AG09319 (cell line): ENCODE data around the gene GABPB1.
"Not testable (repeated sequence)": the region's sequence is repeated elsewhere in the genome, so short reads cannot be mapped to it uniquely, and the experiment has no call there.

Experiments
- DNase-seq: peaks from one replicate; pipeline ENCODE4 v3.0.0-alpha.2; 2010; ENCODE audit warnings: low read depth; ENCODE audit errors: extremely low read depth
- CTCF ChIP-seq: IDR thresholded peaks from 2 replicates; pipeline ENCODE4 v1.5.1; 2011; ENCODE audit warnings: low read depth, mild to moderate bottlenecking, inconsistent platforms, low read length, moderate library complexity

Gene GABPB1

DNA sequence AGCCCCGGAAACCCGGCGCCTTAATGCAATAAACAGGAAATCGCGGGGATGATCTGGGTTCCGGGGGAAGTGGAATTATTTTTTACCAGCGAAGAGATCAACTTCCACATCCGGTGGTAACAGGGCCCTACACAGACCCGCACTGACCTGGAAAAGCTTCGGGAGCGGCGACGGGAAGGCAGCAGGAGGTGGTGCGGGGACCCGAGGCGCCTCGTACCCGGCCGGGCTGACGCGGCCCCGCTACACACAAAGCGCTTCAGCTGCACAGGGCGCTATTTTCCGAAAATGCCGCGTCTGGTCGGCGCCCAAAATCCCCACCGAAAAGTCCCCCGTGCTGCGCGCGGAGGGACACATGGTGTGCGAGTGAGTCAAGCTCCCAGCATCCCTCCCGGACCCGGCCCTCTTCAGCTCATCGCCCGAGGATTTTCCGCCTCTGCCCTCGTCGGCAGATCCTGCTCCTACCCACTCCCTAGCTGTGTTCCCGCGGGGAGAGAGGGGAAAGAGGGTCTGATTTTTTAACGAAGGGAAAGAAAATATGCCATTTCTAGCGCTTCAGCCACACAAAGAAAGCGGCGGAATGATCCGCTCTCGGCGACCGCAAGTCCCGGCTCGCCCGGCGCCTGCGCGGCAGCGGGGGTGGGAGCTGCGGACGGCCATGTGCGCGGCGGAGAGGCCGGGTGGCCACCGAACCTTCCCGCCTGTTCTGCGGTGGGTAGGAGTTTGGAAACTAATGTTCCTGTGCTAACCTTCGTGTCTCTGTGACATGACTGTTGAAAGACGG lies at the start of gene GABPB1:
Gene GABPB1 (minus strand): TSS at position 361 of the 781 bp plus-strand sequence. CDS start 45,400 bp downstream, outside the sequence.
- TF ChIP-seq CTCF = no peak
- peak; percentile 90 for DNase-seq

GRCh38 chr15:50391561-50391960 lies 36.6 kb upstream of the GABPB1 start:
- DNase-seq = not testable (repeated sequence)

DNA sequence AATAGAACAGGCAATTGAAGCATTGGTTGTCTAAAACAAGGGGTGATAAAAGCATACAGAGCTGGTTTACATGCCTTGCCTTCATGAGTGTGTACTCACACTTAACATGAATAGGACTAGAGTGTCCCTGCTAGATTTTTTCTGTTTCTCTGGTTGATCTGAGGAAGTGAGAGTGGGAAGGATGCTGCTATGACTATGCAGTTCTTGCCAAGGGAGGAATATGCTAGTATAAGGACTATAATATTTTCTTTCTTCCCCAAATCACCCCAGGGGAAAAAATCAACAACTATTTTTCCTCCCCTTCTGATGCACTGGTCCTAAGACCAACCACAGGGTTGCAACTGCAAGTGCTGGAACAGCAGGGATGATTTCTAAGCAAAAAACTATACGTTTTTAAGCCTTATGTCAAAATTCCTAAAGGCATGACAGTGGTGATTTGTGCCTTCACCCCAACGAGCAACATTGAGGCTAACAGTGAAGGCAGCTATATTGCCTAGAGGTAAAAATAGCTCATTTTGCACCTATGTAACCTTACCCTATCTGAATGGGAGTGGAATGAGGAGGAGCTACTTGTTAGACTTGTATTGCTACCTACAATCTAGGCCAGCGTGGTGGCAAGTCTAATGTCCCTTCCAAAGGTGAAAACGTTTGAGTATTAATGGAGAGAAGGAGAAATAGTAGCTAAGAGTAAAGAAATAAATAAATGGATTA lies 35.7 kb upstream of the GABPB1 start:
- no peak for DNase-seq
- no peak for TF ChIP-seq CTCF

DNA sequence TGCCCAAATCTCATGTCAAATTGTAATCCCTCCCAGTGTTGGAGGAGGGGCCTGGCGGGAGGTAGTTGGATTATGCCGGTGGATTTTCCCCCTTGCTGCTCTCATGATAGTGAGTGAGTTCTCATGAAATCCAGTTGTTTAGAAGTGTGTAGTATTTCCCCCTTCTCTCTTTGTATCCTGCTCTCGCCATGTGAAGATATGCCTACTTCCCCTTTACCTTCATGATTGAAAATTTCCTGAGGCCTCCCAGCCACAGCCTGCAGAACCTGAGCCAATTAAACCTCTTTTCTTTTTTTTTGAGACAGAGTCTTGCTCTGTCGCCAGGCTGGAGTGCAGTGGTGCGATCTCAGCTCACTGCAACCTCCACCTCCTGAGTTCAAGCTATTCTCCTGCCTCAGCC lies 27.4 kb upstream of the GABPB1 start:
- DNase-seq = not testable (repeated sequence)

DNA sequence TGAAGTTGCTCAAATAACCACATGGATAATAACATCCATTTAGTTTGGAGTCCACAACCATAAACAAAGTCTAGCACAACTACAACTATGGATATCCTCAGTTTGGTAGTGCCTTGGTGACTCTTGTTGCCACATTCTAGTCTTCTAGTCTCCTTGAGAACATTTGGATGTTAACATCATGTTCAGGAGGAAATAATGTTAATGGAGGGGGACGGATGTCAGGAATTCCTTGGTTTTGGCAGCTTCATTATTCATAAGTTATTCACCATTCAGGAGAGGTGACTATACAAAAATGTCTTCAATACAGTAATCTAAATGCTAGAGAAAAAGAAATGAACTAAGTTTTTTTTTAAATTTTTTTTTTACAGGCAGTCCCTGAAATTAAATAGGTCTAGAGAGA lies 26.4 kb upstream of the GABPB1 start:
- TF ChIP-seq CTCF = no peak
- no peak for DNase-seq

DNA sequence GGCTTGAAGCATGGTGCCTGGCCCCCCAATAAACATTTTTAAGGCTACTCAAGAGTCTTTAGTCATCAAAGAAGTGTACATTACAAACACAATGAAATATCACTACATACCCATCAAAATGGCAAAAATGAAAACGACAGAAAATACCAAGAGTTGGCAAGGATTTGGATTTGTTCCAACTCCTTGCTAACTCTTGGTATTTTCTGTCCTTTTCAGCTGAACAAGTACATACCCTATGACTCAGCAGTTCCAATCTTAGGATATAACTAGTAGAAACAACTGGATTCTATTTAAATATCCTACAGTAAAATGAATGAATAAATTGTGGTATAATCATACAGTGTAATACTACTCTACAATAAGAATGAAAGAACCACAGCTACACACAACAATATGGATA lies 25.1 kb upstream of the GABPB1 start:
- no peak for DNase-seq
- no peak for TF ChIP-seq CTCF

- DNase-seq = not testable (repeated sequence)
These were observed 24.4 kb upstream of the GABPB1 start for GRCh38 chr15:50379413-50379812.

GRCh38 chr15:50378776-50379175 lies 23.8 kb upstream of the GABPB1 start:
- no peak for DNase-seq
- no peak for TF ChIP-seq CTCF
